Right lobe of liver (tissue), 6 donors: ENCODE data around the gene ETS2. TPM values are rescaled to one million over a fixed set of nuclear protein-coding genes. Genes with fewer than 3 reads are reported as not detected.

Experiments used
- ATAC-seq, 4 donors: fragments of 200-7000 bp; cut with Tn5 transposase; one replicate each; pipeline ENCODE4 v1.9.1; 2020; ENCODE audit warnings: mild to moderate bottlenecking in 4 of 4, moderate library complexity in 4 of 4
- DNase-seq, 3 donors: peaks; one replicate each; pipeline ENCODE4 v3.0.0-alpha.2; 2020
- H3K27ac ChIP-seq, 3 donors: fragments of 200-600 bp; one replicate each; pipeline ENCODE4 v1.8.0; 2022
- H3K27me3 ChIP-seq, 2 donors: fragments of 200-600 bp; one replicate each; pipeline ENCODE4 v1.8.0; 2022
- H3K36me3 ChIP-seq, 4 donors: fragments of 200-600 bp; sonication (generic) in 1 of 4; one replicate each; pipeline versions ENCODE4 v1.5.1 to v1.8.0; 2017 to 2022; ENCODE audit warnings: control low read depth in 1 of 4
- H3K4me1 ChIP-seq, 4 donors: fragments of 200-600 bp; sonication (generic) in 1 of 4; one replicate each; pipeline versions ENCODE4 v1.5.1 to v1.8.0; 2017 to 2022; ENCODE audit warnings: control low read depth in 1 of 4
- H3K4me3 ChIP-seq, 3 donors: fragments of 200-600 bp; one replicate each; pipeline ENCODE4 v1.8.0; 2022
- H3K9me3 ChIP-seq, 4 donors: fragments of 200-600 bp; sonication (generic) in 1 of 4; one replicate each; pipeline versions ENCODE4 v1.5.1 to v1.8.0; 2017 to 2022; ENCODE audit warnings: control low read depth in 1 of 4
- POLR2A ChIP-seq: fragments of 450-650 bp; IDR thresholded peaks from one replicate; pipeline ENCODE4 v1.6.1; 2017; ENCODE audit warnings: antibody characterized with exemption, mild to moderate bottlenecking
- WGBS: methylation state at CpG from one replicate; pipeline ENCODE4 v1.1.6; 2018; ENCODE audit warnings: low coverage, low lambda C conversion rate; ENCODE audit not compliant: insufficient coverage; ENCODE audit errors: missing lambda C conversion rate; 5-methylcytosine and 5-hydroxymethylcytosine counted together
- intact Hi-C, 2 donors: fragments of 100-400 bp; cut with DNase I; formaldehyde crosslinking; loops; one replicate each; pipeline versions ENCODE4 v1.11.2 to v1.14.1; 2022
- total RNA-seq, 6 experiments: library from RNA; depleted of rRNA in 2 of 6; stranded (reverse); fragments of >200 nt in 2 of 6; fragmentation: NEBNext Ultra II Directional in 3 of 6; extraction: Animal tissue kit (Norgen Biotek cat#: 25700) in 3 of 6; gene quantifications; one replicate each; pipeline versions ENCODE4 v1.1.0 to v1.2.4, GENCODE V29; 2016 to 2023
- TF ChIP-seq, protein P1 (sequence below), 4 donors: fragments of 200-600 bp in 3 of 4; fragments of 450-650 bp in 1 of 4; IDR thresholded peaks; one replicate each; pipeline versions ENCODE4 v1.5.1 to v1.8.0; 2016 to 2022; ENCODE audit warnings: antibody characterized with exemption in 4 of 4, mild to moderate bottlenecking in 2 of 4
- donor health status: DM: no; HTN: yes; CAD: no.
- donor health status: DM: no; HTN: no; CAD: no.
- donor health status: DM: no; HTN: no; CAD: no.
- donor health status: DM: no; HTN: yes; CAD: no.
- donor health status: DM: no; HTN: yes; CAD: no.

Gene ETS2
- total RNA-seq, 6 experiments from 2014 or later, result 38.3 to 252 (median 129) TPM

DNA sequence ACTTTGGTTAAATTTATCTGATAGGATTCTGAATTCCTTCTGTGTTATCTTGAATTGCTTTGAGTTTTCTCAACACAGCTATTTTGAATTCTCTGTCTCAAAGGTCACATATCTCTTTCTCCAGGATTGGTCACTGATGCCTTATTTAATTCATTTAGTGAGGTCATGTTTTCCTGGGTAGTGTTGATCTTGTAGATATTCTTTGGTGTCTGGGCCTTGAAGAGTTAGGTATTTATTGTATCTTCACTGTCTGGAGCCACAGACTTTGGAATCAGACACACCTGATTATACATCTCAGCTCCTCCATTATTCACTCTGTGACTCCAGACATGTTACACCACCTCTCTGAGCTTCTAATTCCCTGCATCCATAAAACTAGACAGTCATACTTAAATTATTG, 34.2 kb upstream of the ETS2 start:
- no peak for ATAC-seq
- no peaks in the 10 kb centered on the region for H3K36me3 ChIP-seq
- H3K4me3 ChIP-seq, result no peak overlapping the region
- peaks cover 0 to 5% (median 0%) of the 10 kb centered on the region in 4 donors for H3K4me1 ChIP-seq
- no peaks in the 10 kb centered on the region for H3K27me3 ChIP-seq
- DNase-seq, result no peak
- no peak overlapping the region for H3K27ac ChIP-seq
- no peak for TF ChIP-seq POLR2A
- TF ChIP-seq, protein P1, sequence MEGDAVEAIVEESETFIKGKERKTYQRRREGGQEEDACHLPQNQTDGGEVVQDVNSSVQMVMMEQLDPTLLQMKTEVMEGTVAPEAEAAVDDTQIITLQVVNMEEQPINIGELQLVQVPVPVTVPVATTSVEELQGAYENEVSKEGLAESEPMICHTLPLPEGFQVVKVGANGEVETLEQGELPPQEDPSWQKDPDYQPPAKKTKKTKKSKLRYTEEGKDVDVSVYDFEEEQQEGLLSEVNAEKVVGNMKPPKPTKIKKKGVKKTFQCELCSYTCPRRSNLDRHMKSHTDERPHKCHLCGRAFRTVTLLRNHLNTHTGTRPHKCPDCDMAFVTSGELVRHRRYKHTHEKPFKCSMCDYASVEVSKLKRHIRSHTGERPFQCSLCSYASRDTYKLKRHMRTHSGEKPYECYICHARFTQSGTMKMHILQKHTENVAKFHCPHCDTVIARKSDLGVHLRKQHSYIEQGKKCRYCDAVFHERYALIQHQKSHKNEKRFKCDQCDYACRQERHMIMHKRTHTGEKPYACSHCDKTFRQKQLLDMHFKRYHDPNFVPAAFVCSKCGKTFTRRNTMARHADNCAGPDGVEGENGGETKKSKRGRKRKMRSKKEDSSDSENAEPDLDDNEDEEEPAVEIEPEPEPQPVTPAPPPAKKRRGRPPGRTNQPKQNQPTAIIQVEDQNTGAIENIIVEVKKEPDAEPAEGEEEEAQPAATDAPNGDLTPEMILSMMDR (IDR thresholded peaks at IDR 0.05), result no peak
- intact Hi-C loops, result no loop called here
- H3K9me3 ChIP-seq, result no peaks in the 10 kb centered on the region

- ATAC-seq (no peak), DNase-seq (no peak)
- TF ChIP-seq POLR2A, result no peak
- TF ChIP-seq, protein P1 (IDR thresholded peaks at IDR 0.05), result no peak
- H3K4me3 ChIP-seq, result no peak overlapping the region
- no peaks in the 10 kb centered on the region for H3K9me3 ChIP-seq
- intact Hi-C loops, result no loop called here
- no peaks in the 10 kb centered on the region for H3K36me3 ChIP-seq
- no peaks in the 10 kb centered on the region for H3K4me1 ChIP-seq
- H3K27me3 ChIP-seq, result no peaks in the 10 kb centered on the region
- H3K27ac ChIP-seq, result no peak overlapping the region
Measured at GRCh38 chr21:38772646-38773045, 33.1 kb upstream of the ETS2 start.

GRCh38 chr21:38773099-38774061, 32.3 kb upstream of the ETS2 start:
- Histone ChIP-seq H3K36me3 (no peaks in the 10 kb centered on the region), H3K27me3 (no peaks in the 10 kb centered on the region), H3K4me1 (no peaks in the 10 kb centered on the region), H3K4me3 (no peak overlapping the region), H3K9me3 (no peaks in the 10 kb centered on the region), H3K27ac (no peak overlapping the region)
- TF ChIP-seq POLR2A, result no peak
- TF ChIP-seq, protein P1 (IDR thresholded peaks at IDR 0.05), result no peak
- intact Hi-C loops, result no loop called here
- DNase-seq, result no peak
- WGBS, result 85% methylated on average over 17 of the region's 18 CpGs
- no peak for ATAC-seq

GRCh38 chr21:38774152-38774551, 31.6 kb upstream of the ETS2 start:
- no peak for TF ChIP-seq POLR2A
- TF ChIP-seq, protein P1 (IDR thresholded peaks at IDR 0.05), result no peak
- no peak for ATAC-seq
- WGBS, result 71% methylated on average over 4 of the region's 5 CpGs
- H3K36me3 ChIP-seq, result no peaks in the 10 kb centered on the region
- H3K4me3 ChIP-seq, result no peak overlapping the region
- no peaks in the 10 kb centered on the region for H3K4me1 ChIP-seq
- no peaks in the 10 kb centered on the region for H3K9me3 ChIP-seq
- H3K27me3 ChIP-seq, result no peaks in the 10 kb centered on the region
- intact Hi-C loops, result no loop called here
- no peak overlapping the region for H3K27ac ChIP-seq
- DNase-seq, result no peak
